Activated T-helper 1 cell treated with anti-CD3 and anti-CD28 coated beads, Interleukin-2, amount 50 U/mL, for 16 hours (primary cell): ENCODE results near the gene SGSM1.

Experiments
- DNase-seq, 2 donors: peaks; one replicate each; pipeline ENCODE4 v3.0.0-alpha.2; 2020; ENCODE audit warnings: low read depth in 1 of 2, low spot score in 1 of 2

SGSM1 gene

DNA sequence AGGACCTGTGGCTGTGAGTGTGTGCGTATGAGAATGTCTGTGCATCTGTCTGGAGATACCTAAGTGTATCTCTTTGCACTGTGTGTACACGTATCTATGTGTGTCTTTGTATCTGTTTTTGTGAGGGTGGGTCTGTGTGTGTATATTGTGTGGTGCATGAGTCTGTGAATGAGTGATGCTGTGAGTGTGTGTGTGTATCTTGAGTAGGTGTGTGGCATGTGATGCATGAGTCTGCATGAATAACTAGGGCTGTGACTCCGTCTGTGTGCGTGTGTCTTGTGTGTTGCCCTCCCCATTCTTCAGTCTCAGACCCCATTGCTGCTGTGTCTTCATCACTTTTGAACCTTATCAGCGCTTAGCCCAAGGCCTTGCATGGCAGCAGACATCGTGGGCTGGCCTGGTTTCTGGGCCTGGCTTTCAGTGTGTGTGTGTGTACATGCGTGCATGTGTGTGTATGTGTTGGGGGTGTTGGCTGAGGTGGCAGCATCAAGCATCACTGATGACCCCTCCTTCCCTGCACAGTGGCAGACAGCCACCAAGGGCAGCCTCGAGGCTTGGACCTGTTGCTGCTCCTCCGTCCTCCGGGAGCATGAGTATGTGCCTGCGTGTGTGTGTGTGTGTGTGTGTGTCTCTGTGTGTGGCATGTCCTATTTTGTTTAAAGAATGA, 1.4 kb downstream of the SGSM1 start:
- DNase-seq: no peak

GRCh38 chr22:24809331-24809730, 3.3 kb downstream of the SGSM1 start:
- DNase-seq: no peak

DNA sequence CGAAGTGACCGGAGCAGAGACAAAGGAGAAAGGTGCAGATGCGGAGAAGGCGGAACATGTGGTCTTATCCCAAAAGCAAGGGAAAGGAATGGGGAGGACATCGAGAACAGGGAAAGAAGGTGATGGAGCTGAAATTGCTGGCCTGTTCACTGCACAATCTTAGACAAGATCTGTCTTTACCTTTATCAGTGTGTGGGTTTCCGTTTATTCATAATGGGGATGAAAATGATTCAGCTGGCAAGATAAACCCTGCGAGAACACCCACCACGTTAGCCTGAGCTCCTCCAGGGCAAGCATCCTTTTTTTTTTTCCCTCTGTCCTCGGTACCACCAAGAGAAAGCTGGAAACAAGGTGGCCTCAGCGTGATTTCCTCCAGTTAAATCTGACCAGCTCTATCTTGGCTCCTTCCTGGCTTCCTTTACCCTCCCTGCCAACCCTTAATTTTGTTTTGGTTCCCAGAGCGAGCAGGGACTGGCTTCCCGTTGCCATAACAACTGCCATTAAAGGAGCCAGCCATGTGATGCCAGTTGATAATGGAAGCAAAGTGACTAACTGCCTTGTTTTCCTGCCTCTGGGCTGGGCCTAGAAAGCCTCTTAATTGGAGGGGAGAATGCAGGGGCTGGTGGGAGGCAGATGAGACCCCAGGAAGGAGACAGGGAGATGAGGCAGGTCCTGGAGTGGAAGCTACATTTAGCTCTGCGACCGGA, 4.2 kb downstream of the SGSM1 start:
- DNase-seq: no peak

DNA sequence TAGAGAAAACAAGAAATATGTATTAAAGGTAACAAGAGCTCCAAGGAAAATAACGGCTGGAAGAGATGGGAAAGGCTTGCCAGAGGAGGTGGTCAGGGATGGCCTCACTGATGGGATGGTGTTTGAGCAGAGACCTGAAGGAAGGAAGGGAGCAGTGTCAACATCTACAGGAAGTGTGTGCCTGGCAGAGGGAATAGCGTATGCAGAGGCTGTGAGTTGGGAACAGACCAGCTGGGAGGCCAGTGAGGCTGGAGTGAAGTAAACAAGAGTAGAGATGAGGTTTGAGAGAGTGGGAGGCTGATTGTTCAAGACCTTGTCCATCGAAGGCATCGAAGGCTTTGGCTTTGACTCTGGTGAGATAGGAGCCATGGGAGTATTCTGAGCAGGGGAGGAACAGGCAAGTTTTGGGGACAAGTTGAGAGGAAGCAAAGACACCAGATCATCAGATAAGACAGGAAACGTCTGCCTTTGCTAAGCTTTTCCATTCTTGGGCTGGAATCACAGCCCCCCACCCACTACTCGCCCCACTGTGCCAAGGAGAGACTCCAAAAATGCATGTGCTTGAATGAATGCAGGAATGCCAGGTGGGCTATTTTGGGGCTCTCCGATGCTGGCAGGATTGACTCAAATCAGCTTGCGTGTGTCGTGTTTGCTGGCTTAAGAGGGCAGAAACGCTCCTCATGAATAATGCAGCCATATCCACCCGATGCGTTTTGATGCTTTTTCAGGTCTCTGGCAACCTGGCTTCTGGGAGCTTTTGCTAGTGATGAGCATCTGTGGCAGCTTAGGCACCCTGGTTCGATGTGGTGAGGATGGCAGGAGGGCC, 7.2 kb downstream of the SGSM1 start:
- DNase-seq: no peak

- no peak for DNase-seq
Measured at GRCh38 chr22:24813861-24814770, 8.1 kb downstream of the SGSM1 start.

GRCh38 chr22:24816806-24817205, 10.8 kb downstream of the SGSM1 start:
- no peak for DNase-seq

GRCh38 chr22:24819487-24819886, 13.5 kb downstream of the SGSM1 start:
- no peak for DNase-seq

DNA sequence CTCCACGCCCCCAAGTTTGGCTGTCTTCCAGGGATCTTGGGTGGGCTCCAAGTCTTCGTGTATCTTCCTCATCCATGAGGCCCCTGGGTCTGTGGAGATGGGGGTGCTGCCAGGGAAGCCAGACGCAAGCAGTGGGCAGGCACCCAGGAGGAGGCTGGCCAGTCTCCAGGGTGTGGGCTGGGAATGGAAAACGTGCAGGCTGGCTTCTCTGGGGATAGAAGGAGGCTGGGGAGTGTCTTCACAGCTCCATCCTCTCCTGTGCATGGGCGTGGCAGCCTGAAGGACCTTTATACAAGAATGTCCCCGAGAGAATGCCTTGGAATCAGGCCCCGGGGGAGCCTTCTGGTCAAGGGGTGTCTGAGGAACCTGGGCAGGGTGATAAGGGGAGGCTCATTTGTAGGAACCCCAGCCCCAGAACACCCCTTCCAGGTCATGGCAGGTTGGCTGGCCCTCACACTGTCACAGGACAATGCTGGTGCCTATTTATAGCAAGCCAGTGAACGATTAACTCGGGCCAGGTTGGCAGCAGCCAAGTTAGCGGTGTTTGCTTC, 14.0 kb downstream of the SGSM1 start:
- DNase-seq: no peak

DNA sequence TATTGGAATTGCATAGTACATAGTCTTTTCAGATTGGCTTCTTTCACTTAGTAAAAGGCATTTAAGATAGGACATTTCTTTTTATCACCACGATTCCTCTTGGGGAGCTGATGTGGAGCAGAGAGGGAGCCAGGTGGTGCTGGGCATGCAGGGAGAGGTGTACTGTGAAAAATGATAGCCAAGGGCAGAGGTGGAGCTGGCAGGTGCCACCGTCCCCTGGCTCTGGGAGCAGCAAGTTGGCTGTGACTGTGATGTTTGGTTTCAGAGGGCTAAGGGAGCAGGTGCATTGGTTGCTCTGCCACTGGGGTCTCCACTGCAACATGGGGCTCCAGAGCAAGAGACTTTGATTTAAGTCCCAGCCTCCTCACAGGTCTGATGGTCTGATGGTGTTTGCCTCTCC, 16.5 kb downstream of the SGSM1 start:
- no peak for DNase-seq

GRCh38 chr22:24823787-24824186, 17.8 kb downstream of the SGSM1 start:
- no peak for DNase-seq

DNA sequence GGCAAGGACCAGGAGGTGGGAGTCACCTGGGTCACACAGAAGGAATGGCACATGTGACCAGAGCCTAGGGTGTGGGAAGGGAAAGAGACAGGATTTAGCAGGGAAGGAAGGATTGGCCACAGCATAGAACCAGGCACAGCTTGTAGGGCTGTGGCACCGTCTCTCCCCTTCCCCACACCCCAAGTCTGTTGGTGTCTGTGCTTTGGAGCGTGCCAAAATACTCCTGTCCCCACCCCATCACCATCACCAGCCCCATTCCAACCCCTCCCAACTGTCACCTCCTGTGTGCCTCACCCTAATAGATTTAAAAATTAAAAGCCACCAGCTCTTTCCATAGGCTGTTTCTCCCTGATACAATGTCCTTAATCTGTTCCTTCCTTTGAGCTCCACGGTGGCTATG, 18.2 kb downstream of the SGSM1 start:
- no peak for DNase-seq

- DNase-seq: no peak
Measured at GRCh38 chr22:24824915-24825314, 18.9 kb downstream of the SGSM1 start.

DNA sequence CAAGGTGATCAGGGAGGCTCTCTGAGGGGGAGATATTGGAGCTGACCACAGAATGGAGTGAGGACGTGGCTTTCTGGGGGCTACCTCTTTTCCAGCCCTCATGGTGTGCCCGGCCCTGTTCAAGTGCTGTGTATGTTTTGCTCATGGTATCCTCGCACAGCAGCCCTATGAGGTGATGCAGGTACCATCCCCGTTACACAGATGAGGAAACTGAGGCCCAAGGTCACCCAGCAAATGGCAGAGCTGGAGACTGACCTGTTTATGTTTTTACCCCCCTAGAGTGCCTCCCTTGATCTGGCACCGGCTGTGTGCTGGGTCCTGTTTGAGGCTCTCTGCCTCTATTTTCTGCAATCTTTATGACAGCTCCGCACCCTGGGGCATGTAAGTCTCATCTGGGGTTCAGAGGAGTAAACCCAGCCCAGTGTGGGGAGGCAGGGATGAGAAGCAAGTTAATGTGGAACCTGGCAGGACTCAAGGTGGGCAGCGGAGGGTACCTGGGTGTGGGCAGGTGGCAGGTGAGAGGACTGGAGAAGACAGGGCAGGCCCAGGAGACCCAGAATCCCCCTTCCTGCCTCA, 20.8 kb downstream of the SGSM1 start:
- DNase-seq: no peak

GRCh38 chr22:24827296-24827695, 21.3 kb downstream of the SGSM1 start:
- DNase-seq: no peak

GRCh38 chr22:24830205-24830979, 24.4 kb downstream of the SGSM1 start:
- no peak for DNase-seq

GRCh38 chr22:24831687-24832086, 25.7 kb downstream of the SGSM1 start:
- DNase-seq: no peak

- no peak for DNase-seq
Measured at GRCh38 chr22:24833881-24834495, 28.0 kb downstream of the SGSM1 start.

- DNase-seq: no peak
Measured at GRCh38 chr22:24834845-24835570, 29.0 kb downstream of the SGSM1 start.

DNA sequence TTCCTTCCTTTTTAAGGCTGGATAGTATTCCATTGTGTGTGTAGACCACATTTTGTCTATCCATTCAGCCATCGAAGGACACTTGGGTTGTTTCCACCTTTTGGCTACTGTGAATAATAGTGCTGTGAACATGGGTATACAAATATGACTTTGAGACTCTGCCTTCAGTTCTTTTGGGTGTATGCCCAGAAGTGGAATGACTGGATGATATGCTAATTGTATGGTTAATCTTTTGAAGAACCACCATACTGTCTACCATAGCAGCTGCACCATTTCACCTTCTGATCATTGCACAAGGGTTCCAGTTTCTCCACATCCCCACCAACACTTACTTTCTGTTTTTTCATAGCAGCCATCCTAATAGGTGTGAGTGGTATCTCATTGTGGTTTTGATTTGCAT, 30.3 kb downstream of the SGSM1 start:
- DNase-seq: no peak
